SK-N-MC (cell line): ENCODE results near the gene CDH23.

ENCODE experiments used
- EZH2 ChIP-seq: fragments of 200-600 bp; sonication (generic); IDR thresholded peaks from one replicate; pipeline ENCODE4 v1.6.1; 2017; ENCODE audit warnings: antibody characterized with exemption
- FOXP2 ChIP-seq: optimal IDR thresholded peaks from 2 replicates; pipeline ENCODE3; 2011; ENCODE audit warnings: mild to moderate bottlenecking, moderate library complexity; ENCODE audit not compliant: insufficient read depth; ENCODE audit errors: extremely low read length, control extremely low read depth
- POLR2AphosphoS5 ChIP-seq: IDR thresholded peaks from 2 replicates; pipeline ENCODE4 v1.6.1; 2012; ENCODE audit warnings: mild to moderate bottlenecking, low read depth, low read length, borderline replicate concordance

GRCh38 chr10:71743866-71744265, 347.1 kb downstream of the CDH23 start:
- no peak for TF ChIP-seq EZH2
- no peak for TF ChIP-seq POLR2AphosphoS5
- no peak for TF ChIP-seq FOXP2
